Ramos (cell line): Measurements from ENCODE around the gene NFKB1.
"Not testable (repeated sequence)": the region's sequence is repeated elsewhere in the genome, so short reads cannot be mapped to it uniquely, and the experiment has no call there.

Experiments used
- in situ Hi-C: fragments of 300-500 bp; cut with MboI; formaldehyde crosslinking; loops from one replicate; pipeline ENCODE4 v1.14.3; 2022; ENCODE audit warnings: low sequenced_read_pairs; ENCODE audit not compliant: unreplicated experiment

The NFKB1 gene

GRCh38 chr4:102500696-102501446 is at the start of gene NFKB1:
NFKB1 (plus strand) TSS chr4:102501359; CDS start chr4:102525519, 24,160 bp downstream.
- in situ Hi-C loops: no loop called here

- in situ Hi-C loops: no loop called here
Observed at GRCh38 chr4:102452854-102453253, 48.3 kb upstream of the NFKB1 start.

- in situ Hi-C loops: no loop called here
Observed at GRCh38 chr4:102453827-102454226, 47.3 kb upstream of the NFKB1 start.

GRCh38 chr4:102454268-102454667 is 46.9 kb upstream of the NFKB1 start:
- in situ Hi-C loops: no loop called here

GRCh38 chr4:102454981-102455685 is 46.0 kb upstream of the NFKB1 start:
- in situ Hi-C loops: no loop called here

GRCh38 chr4:102455750-102456149 is 45.4 kb upstream of the NFKB1 start:
- in situ Hi-C loops: no loop called here

GRCh38 chr4:102466298-102466697 is 34.9 kb upstream of the NFKB1 start:
- in situ Hi-C loops: no loop called here

- in situ Hi-C loops: no loop called here
Observed at GRCh38 chr4:102469806-102470205, 31.4 kb upstream of the NFKB1 start.

- in situ Hi-C loops: no loop called here
Observed at GRCh38 chr4:102472441-102473013, 28.6 kb upstream of the NFKB1 start.

GRCh38 chr4:102473476-102473875 is 27.7 kb upstream of the NFKB1 start:
- in situ Hi-C loops: no loop called here

GRCh38 chr4:102474736-102475504 is 26.2 kb upstream of the NFKB1 start:
- in situ Hi-C loops: no loop called here

- in situ Hi-C loops: no loop called here
Observed at GRCh38 chr4:102477657-102478056, 23.5 kb upstream of the NFKB1 start.

GRCh38 chr4:102478186-102478585 is 23.0 kb upstream of the NFKB1 start:
- in situ Hi-C loops: no loop called here

GRCh38 chr4:102479832-102480231 is 21.3 kb upstream of the NFKB1 start:
- in situ Hi-C loops: not testable (repeated sequence)

- in situ Hi-C loops: no loop called here
Observed at GRCh38 chr4:102483120-102483519, 18.0 kb upstream of the NFKB1 start.

GRCh38 chr4:102483990-102484692 is 17.0 kb upstream of the NFKB1 start:
- in situ Hi-C loops: not testable (repeated sequence)

GRCh38 chr4:102492531-102493241 is 8.5 kb upstream of the NFKB1 start:
- in situ Hi-C loops: no loop called here

GRCh38 chr4:102493257-102493656 is 7.9 kb upstream of the NFKB1 start:
- in situ Hi-C loops: no loop called here

GRCh38 chr4:102493794-102494193 is 7.4 kb upstream of the NFKB1 start:
- in situ Hi-C loops: no loop called here
